ENCODE data around the gene RAPGEF2.

DNA sequence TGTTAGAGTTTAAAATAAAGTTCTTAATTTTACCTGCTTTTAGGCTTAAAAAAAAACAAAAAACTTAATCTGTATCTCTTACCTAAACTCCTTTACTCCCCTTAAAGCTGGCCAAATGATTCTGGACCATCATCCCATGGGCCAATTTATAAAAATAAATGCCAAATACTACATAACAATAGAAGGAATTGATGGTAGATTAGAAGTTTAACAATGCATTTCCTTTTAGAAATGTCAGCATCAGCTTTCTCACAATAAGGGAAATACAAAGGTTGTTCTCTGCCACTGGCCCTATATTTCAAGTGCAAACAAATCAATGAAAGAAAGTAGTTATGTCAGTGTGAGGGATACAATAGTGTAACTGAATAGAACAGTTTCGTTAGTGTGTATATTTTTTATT lies 5.7 kb upstream of the RAPGEF2 start:
- TF ChIP-seq, protein P1, sequence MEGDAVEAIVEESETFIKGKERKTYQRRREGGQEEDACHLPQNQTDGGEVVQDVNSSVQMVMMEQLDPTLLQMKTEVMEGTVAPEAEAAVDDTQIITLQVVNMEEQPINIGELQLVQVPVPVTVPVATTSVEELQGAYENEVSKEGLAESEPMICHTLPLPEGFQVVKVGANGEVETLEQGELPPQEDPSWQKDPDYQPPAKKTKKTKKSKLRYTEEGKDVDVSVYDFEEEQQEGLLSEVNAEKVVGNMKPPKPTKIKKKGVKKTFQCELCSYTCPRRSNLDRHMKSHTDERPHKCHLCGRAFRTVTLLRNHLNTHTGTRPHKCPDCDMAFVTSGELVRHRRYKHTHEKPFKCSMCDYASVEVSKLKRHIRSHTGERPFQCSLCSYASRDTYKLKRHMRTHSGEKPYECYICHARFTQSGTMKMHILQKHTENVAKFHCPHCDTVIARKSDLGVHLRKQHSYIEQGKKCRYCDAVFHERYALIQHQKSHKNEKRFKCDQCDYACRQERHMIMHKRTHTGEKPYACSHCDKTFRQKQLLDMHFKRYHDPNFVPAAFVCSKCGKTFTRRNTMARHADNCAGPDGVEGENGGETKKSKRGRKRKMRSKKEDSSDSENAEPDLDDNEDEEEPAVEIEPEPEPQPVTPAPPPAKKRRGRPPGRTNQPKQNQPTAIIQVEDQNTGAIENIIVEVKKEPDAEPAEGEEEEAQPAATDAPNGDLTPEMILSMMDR (IDR thresholded peaks at IDR 0.05) = no peak
- no peak for TF ChIP-seq ZFX (IDR thresholded peaks at IDR 0.05; ENCODE audit: borderline replicate concordance)

All from 22Rv1 (cell line).